NCI-H748 (cell line): ENCODE data around the gene CRTC1.
"Not testable (repeated sequence)": the region's sequence is repeated elsewhere in the genome, so short reads cannot be mapped to it uniquely, and the experiment has no call there.

ENCODE experiments used
- DNase-seq: peaks from one replicate; lab custom pipeline; 2025; ENCODE audit not compliant: unreplicated experiment; lab: John Stamatoyannopoulos, UW

CRTC1 gene

GRCh38 chr19:18725841-18726770 is 42.6 kb downstream of the CRTC1 start:
- no peak for DNase-seq

GRCh38 chr19:18726846-18727245 is 43.4 kb downstream of the CRTC1 start:
- DNase-seq, result no peak

- not testable (repeated sequence) for DNase-seq
Observed at GRCh38 chr19:18727602-18728001, 44.1 kb downstream of the CRTC1 start.

GRCh38 chr19:18729933-18730530 is 46.6 kb downstream of the CRTC1 start:
- no peak for DNase-seq

GRCh38 chr19:18730885-18731513 is 47.5 kb downstream of the CRTC1 start:
- no peak for DNase-seq

- no peak for DNase-seq
Observed at GRCh38 chr19:18731562-18732008, 48.1 kb downstream of the CRTC1 start.

GRCh38 chr19:18733196-18733647 is 49.7 kb downstream of the CRTC1 start:
- DNase-seq, result no peak

- not testable (repeated sequence) for DNase-seq
Observed at GRCh38 chr19:18733762-18734332, 50.4 kb downstream of the CRTC1 start.

DNA sequence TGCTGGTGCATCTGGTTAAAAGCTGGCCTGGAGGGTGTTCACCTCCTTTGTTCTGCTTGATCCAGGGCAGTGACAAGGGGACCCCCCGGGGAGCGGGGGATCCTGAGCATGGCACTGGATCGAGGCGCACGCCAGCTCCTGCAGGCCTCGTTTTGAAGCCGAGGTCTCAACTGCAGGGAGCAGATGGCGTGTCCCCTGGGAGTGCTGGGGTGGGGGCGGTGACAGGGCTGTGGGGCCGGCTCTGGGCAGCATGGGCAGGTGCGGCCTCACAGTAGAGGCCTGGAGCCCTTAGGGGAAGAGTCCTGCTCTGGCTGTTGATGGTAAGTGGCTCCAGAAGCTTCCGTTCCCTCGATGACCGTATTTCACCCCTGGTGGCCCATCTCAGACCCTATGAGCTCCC is 51.8 kb downstream of the CRTC1 start:
- no peak for DNase-seq

GRCh38 chr19:18735752-18736151 is 52.3 kb downstream of the CRTC1 start:
- no peak for DNase-seq

DNA sequence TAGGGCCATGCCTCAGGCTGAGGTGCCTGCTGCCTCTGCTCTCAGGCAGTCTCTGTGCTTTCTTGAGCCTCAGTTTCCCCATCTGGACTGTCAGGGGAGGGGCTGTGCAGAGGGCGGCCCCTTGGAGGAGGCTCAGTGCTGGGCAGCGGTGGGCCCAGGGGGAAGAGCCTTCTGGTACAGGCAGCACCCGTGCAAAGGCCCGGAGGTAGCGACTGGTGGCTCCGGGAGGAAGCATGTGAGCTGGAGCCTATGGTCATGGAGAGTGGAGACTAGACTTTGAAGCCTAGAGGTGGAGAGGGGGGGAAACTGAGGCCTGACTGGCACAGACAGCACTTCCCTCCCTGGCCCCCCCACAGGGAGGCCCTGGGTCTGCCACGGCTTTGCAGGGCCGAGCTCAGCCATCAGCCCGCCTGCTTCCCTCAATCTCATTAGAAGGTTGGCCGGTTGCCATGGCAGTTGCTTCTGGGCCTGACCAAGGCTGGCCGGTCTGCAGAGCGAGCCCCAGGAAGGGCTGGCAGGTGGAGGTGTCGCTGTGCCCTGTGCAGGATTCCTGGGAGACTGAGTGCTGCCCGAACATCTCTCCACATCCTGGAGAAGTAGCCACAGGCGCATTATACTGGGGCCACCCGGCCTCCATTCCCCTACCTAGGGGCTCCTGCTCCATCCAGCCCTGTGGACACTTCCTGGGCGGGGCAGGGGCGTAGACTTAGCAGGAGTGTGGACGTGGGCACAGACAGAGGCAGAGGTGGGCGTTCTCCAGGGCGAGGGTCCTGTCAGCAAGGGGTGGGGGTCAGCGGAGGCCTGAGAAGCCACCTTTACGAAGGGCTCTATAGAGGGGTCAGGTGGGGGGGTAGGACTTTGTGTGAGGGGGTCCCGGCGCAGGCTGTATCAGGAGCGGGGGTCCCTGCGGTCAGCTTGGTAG is 53.2 kb downstream of the CRTC1 start:
- DNase-seq, result no peak

DNA sequence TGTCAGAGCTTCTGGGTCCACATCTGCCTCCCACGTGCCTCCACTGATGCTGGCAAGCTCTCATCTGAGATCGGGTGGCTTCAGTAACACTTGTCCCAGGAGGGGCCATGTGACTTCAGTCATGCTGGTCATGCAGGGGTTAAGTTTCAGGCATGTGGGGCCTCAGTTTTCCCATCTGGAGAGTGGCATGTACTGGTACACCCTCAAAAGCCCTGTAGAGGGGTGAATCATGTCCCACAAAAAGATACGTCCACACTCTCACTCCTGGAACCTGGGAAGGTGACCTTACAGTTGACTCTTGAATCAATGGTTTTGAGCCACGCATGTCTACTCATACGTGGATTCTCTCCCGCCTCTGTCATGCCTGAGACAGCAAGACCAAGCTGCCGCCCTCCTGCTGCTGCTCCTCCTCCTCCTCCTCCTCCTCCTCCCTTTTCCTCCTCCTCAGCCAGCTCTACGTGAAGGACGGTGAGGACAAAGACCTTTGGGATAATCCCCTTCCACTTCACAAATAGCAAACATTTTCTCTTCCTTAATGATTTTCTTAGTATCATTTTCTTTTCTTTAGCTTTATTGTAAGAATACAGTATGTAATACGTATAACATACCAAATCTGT is 54.0 kb downstream of the CRTC1 start:
- DNase-seq, result no peak

DNA sequence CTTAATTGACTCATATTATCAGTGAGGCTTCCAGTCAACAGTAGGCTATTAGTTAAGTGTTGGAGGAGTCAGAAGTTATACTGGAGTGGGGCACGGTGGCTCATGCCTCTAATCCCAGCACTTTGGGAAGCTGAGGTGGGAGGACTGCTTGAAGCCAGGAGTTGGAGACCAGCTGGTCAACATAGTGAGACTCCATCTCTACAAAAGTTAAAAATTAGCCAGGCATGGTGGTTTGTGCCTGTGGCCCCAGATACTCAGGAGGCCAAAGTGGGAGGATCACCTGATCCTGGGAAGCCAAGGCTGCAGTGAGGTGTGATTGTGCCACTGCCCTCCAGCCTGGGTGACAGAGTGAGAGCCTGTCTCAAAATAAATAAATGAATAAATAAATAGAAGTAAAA is 54.5 kb downstream of the CRTC1 start:
- no peak for DNase-seq

DNA sequence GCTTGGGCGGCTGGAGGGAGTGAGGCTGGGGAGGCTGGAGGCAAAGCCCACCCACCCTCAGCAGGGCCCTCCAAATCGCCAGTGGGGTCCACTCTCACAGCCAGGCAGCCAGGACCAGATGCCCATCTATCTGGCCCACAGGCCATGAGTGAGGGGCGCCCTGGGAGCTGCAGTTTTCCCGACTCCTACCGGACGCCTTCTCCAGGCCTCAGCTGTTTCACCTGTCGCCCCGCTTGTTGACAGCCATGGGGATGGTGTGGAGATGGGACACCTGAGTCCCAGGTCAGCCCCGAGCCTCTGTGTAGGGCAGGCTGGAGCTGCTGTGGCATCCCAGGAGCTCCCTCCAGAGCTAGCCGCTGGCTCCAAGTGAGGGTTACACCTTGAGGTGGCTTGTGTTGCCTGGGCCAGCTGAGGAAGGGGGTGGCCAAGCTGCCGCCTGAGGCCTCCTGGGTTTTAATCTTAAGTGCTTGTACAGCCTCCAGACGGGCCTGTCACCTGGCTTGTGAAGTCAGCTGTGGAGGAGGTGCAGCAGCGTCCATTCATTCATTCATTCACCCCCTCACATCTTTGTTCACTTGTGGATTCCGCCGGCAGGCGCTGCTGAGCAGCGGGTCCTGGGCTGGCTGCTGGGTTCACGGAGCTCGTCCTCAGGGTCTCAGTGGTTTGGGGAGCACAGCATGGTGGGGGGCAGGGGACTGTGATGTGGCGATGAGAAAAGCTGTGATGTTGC is 55.6 kb downstream of the CRTC1 start:
- DNase-seq, result no peak

DNA sequence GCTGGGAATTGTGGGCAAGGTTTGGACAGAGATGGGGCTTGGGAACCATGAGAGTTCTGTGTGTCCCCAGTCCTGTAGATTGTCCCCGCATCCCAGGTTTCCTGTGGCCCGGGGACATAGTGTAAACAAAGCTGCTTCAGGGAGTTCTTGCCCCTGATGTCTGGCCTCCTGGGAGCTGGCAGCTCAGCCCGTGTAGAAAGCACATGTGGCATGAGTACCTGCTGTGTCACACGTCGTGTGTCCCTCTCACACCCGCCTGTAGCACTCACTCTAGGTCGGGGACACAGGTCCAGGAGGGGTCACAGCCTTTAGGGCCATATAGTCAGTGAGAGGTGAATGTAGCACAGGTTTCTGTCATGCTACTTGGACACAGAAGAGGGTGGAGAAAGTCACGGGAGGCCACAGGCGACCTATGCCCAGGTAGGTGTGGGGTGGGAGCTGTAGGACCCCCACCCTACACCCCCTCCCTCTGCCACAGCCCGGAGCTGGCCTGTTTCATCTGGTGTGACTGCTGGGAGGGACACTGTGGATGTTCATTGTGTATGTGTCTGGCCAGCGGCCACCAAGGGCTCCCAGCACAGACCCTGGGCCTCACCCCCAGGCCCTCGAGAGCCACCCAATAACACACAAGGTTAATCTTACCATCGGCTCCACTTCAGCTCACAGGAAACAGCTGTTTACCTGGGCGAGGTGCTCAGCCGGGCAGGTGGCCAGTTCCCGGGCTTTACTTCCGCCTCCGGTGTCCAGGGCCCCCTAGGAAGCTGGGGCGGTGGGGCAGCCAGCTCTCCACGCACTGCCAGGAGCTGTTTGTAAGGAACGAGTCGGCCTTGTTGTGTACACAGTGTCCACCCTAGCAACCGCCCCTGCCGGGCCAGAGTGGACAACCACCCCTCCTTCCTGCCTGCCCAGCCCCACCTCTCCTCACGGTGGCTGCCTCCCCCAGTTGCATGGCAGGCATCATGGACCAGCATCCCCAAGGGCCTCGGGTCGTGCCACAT is 57.9 kb downstream of the CRTC1 start:
- DNase-seq, result peak; percentile 86

DNA sequence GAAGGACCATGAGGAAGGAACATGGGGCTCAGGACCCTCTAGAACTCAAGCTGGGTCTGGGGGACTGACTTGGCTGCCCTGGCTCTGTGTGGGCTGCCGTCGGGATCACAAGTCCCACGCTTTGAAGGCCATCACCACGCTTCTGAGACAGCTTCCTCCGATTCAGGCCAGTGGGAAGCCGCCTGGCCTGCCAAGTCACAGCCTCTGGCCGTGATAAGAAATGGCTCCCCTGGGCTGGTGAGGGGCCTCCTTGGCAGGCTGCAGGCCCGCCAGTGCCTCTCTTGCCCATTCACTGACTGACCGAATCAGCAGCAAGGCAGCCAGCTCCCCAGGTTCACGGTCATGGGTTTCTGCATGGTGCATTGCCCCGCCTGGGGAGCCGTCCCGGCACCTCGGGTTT is 58.8 kb downstream of the CRTC1 start:
- DNase-seq, result no peak

DNA sequence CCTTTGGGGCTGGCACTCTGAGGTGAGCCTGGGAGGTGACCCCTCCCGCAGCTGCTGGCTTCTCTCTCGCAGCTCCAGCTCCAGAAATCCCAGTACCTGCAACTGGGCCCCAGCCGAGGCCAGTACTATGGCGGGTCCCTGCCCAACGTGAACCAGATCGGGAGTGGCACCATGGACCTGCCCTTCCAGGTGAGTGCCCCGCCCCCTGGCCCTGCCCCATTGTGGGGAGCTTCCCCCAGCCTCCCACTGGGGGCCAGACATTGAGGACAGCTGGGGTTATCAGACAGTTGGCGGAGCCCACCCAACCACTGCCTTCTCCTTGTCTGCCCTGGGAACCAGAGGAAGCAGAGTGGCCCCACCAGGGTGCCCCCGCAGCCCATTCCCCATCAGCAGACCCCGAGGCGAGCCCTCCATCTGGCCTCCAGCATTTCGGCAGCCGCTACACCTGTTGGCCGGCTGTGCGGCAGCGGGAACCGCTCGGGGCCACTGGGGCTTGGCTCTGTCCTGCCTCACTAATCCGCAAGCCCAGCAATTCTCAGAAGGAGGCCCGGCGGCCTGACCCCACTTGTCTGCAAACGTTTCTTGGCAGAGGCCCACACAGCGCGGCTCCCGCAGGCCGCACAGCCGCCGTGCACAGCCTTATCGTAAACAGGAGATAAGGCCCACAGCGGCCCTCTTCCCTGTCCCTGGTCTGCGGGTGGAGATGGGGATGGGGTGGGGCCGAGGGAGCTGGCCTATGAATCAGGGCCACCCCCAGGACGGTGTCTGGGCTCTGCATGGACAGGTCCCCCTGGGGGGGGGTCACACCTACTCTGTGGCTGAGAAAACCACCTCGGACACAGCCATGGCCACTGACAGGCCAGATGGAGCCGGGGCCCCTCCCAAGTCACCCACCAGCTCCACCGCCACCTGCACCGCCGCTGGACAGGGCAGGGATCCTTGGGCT is 59.6 kb downstream of the CRTC1 start:
- DNase-seq, result peak; percentile 29
